Measurements from ENCODE around the gene NOPCHAP1.

DNA sequence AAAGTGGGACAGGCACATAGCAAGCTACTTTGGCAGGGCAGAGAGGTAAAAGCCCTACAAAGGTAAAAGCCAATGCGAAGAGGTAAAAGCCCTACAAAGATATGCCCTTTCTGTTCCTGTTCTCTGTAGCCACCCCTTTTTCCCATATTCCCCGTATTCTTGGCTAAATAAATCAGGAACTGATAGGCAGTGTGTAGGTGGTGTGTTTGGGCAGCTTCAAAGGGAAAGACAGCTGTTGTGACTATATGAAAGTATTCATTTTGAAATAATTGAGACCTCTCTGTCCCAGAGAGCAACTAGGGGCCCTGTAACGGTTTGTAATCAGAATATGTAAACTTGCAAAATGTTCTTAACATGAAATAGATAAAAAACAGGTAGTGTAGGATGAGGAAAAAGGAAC lies 16.8 kb upstream of the NOPCHAP1 start:
- TF ChIP-seq, protein P1, sequence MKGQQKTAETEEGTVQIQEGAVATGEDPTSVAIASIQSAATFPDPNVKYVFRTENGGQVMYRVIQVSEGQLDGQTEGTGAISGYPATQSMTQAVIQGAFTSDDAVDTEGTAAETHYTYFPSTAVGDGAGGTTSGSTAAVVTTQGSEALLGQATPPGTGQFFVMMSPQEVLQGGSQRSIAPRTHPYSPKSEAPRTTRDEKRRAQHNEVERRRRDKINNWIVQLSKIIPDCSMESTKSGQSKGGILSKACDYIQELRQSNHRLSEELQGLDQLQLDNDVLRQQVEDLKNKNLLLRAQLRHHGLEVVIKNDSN (IDR thresholded peaks at IDR 0.05; ENCODE audit: borderline replicate concordance, extremely low read length, insufficient read depth, low read depth, low read length), result no peak
- TF ChIP-seq, protein P2, sequence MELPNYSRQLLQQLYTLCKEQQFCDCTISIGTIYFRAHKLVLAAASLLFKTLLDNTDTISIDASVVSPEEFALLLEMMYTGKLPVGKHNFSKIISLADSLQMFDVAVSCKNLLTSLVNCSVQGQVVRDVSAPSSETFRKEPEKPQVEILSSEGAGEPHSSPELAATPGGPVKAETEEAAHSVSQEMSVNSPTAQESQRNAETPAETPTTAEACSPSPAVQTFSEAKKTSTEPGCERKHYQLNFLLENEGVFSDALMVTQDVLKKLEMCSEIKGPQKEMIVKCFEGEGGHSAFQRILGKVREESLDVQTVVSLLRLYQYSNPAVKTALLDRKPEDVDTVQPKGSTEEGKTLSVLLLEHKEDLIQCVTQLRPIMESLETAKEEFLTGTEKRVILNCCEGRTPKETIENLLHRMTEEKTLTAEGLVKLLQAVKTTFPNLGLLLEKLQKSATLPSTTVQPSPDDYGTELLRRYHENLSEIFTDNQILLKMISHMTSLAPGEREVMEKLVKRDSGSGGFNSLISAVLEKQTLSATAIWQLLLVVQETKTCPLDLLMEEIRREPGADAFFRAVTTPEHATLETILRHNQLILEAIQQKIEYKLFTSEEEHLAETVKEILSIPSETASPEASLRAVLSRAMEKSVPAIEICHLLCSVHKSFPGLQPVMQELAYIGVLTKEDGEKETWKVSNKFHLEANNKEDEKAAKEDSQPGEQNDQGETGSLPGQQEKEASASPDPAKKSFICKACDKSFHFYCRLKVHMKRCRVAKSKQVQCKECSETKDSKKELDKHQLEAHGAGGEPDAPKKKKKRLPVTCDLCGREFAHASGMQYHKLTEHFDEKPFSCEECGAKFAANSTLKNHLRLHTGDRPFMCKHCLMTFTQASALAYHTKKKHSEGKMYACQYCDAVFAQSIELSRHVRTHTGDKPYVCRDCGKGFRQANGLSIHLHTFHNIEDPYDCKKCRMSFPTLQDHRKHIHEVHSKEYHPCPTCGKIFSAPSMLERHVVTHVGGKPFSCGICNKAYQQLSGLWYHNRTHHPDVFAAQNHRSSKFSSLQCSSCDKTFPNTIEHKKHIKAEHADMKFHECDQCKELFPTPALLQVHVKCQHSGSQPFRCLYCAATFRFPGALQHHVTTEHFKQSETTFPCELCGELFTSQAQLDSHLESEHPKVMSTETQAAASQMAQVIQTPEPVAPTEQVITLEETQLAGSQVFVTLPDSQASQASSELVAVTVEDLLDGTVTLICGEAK (IDR thresholded peaks at IDR 0.05; ENCODE audit: borderline replicate concordance), result no peak
- TF ChIP-seq, protein P3, sequence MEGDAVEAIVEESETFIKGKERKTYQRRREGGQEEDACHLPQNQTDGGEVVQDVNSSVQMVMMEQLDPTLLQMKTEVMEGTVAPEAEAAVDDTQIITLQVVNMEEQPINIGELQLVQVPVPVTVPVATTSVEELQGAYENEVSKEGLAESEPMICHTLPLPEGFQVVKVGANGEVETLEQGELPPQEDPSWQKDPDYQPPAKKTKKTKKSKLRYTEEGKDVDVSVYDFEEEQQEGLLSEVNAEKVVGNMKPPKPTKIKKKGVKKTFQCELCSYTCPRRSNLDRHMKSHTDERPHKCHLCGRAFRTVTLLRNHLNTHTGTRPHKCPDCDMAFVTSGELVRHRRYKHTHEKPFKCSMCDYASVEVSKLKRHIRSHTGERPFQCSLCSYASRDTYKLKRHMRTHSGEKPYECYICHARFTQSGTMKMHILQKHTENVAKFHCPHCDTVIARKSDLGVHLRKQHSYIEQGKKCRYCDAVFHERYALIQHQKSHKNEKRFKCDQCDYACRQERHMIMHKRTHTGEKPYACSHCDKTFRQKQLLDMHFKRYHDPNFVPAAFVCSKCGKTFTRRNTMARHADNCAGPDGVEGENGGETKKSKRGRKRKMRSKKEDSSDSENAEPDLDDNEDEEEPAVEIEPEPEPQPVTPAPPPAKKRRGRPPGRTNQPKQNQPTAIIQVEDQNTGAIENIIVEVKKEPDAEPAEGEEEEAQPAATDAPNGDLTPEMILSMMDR (IDR thresholded peaks at IDR 0.05 in 2 of 3, conservative IDR thresholded peaks at IDR 0.05 in 1 of 3; ENCODE audit: control insufficient read depth in 2 of 3, extremely low read depth in 1 of 3, insufficient read depth in 1 of 3, low read depth in 3 of 3, low read length in 3 of 3), result no peak
- no peak for TF ChIP-seq POLR2A (IDR thresholded peaks at IDR 0.05; ENCODE audit: low read depth, low read length)
- no peak for TF ChIP-seq ZNF274 (IDR thresholded peaks at IDR 0.05; ENCODE audit: insufficient read depth, insufficient read length)
- TF ChIP-seq, protein P4, sequence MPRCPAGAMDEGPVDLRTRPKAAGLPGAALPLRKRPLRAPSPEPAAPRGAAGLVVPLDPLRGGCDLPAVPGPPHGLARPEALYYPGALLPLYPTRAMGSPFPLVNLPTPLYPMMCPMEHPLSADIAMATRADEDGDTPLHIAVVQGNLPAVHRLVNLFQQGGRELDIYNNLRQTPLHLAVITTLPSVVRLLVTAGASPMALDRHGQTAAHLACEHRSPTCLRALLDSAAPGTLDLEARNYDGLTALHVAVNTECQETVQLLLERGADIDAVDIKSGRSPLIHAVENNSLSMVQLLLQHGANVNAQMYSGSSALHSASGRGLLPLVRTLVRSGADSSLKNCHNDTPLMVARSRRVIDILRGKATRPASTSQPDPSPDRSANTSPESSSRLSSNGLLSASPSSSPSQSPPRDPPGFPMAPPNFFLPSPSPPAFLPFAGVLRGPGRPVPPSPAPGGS (IDR thresholded peaks at IDR 0.05; ENCODE audit: borderline replicate concordance, insufficient read depth, low read depth, low read length, poor library complexity, severe bottlenecking), result no peak
- TF ChIP-seq, protein P5, sequence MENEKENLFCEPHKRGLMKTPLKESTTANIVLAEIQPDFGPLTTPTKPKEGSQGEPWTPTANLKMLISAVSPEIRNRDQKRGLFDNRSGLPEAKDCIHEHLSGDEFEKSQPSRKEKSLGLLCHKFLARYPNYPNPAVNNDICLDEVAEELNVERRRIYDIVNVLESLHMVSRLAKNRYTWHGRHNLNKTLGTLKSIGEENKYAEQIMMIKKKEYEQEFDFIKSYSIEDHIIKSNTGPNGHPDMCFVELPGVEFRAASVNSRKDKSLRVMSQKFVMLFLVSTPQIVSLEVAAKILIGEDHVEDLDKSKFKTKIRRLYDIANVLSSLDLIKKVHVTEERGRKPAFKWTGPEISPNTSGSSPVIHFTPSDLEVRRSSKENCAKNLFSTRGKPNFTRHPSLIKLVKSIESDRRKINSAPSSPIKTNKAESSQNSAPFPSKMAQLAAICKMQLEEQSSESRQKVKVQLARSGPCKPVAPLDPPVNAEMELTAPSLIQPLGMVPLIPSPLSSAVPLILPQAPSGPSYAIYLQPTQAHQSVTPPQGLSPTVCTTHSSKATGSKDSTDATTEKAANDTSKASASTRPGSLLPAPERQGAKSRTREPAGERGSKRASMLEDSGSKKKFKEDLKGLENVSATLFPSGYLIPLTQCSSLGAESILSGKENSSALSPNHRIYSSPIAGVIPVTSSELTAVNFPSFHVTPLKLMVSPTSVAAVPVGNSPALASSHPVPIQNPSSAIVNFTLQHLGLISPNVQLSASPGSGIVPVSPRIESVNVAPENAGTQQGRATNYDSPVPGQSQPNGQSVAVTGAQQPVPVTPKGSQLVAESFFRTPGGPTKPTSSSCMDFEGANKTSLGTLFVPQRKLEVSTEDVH (IDR thresholded peaks at IDR 0.05; ENCODE audit: low read depth, partially characterized antibody), result no peak
